ENCODE results near the gene CFAP20DC. TPM values are rescaled to one million over a fixed set of nuclear protein-coding genes. Genes with fewer than 3 reads are reported as not detected.

CFAP20DC gene
- total and polyA plus RNA-seq, 2 experiments from 2014 or later, result 7.4 to 11.4 TPM

GRCh38 chr3:59084583-59084982 lies 34.8 kb upstream of the CFAP20DC start:
- H3K36me3 Mint-ChIP-seq (ENCODE audit: low read depth), result no peaks in the 10 kb centered on the region
- H3K4me3 ChIP-seq, result no peak overlapping the region
- H3K4me2 ChIP-seq, result no peak overlapping the region
- TF ChIP-seq EZH2phosphoT487 (IDR thresholded peaks at IDR 0.05; ENCODE audit: unreplicated experiment) (no peak), CTCF (conservative IDR thresholded peaks at IDR 0.05; ENCODE audit: low read depth in 2 of 2) (no peak), REST (IDR thresholded peaks at IDR 0.05; ENCODE audit: unreplicated experiment) (no peak), ZNF331 (CRISPR knock-in tag; IDR thresholded peaks at IDR 0.05; ENCODE audit: low read depth) (no peak), ZNF462 (CRISPR knock-in tag; IDR thresholded peaks at IDR 0.05) (no peak), ZNF114 (CRISPR knock-in tag; IDR thresholded peaks at IDR 0.05) (no peak), EZH2 (IDR thresholded peaks at IDR 0.05; ENCODE audit: low read depth, unreplicated experiment) (no peak), JUNB (IDR thresholded peaks at IDR 0.05; ENCODE audit: unreplicated experiment) (no peak), ETS1 (IDR thresholded peaks at IDR 0.05) (no peak), CREB1 (CRISPR knock-in tag; IDR thresholded peaks at IDR 0.05; ENCODE audit: low read depth) (no peak), STAT1 (IDR thresholded peaks at IDR 0.05; ENCODE audit: unreplicated experiment) (no peak), POLR2AphosphoS5 (IDR thresholded peaks at IDR 0.05; ENCODE audit: low read depth) (no peak), NANOG (IDR thresholded peaks at IDR 0.05; ENCODE audit: borderline replicate concordance) (no peak)
- H3K4me1 ChIP-seq (ENCODE audit: insufficient read depth), result no peaks in the 10 kb centered on the region
- H3K27me3 Mint-ChIP-seq (ENCODE audit: insufficient read depth, low read depth, poor library complexity), result no peaks in the 10 kb centered on the region
- H3K9me3 Mint-ChIP-seq, result no peaks in the 10 kb centered on the region
- DNase-seq (ENCODE audit: low spot score) (no peak), ATAC-seq (no peak)
- no peaks in the 10 kb centered on the region for H3K27me3 ChIP-seq (ENCODE audit: insufficient read depth)
- no peaks in the 10 kb centered on the region for H3K36me3 ChIP-seq (ENCODE audit: insufficient read depth)
- H3K27ac ChIP-seq (ENCODE audit: low read depth), result no peak overlapping the region
- no peaks in the 10 kb centered on the region for H3K9me2 ChIP-seq (ENCODE audit: insufficient read depth)
- no peaks in the 10 kb centered on the region for H3K79me2 ChIP-seq (replicated peaks; ENCODE audit: insufficient read depth)
- H3K4me3 Mint-ChIP-seq, result no peak overlapping the region
- no peaks in the 10 kb centered on the region for H4K20me1 ChIP-seq (replicated peaks; ENCODE audit: insufficient read depth)
- H3F3A ChIP-seq (replicated peaks; ENCODE audit: low read depth), result no peaks in the 10 kb centered on the region
- peaks cover 6% of the 10 kb centered on the region; the same call in 2 of the 3 replicates for H3K4me1 Mint-ChIP-seq
- H2AFZ ChIP-seq, result no peak overlapping the region
- no peak overlapping the region for H3K27ac Mint-ChIP-seq
